Umbilical cord (tissue), 2 donors: ENCODE measurements around the gene RAD51D. TPM values are rescaled to one million over a fixed set of nuclear protein-coding genes. Genes with fewer than 3 reads are reported as not detected.
"Not testable (repeated sequence)": the region's sequence is repeated elsewhere in the genome, so short reads cannot be mapped to it uniquely, and the experiment has no call there.

ENCODE experiments used
- DNase-seq: peaks from one replicate; pipeline ENCODE4 v3.0.0-alpha.2; 2015; ENCODE audit warnings: low spot score
- total RNA-seq: library from RNA; depleted of rRNA; stranded (reverse); fragments of >200 nt; gene quantifications from one replicate; pipeline ENCODE4 v1.2.3, GENCODE V29; 2014; ENCODE audit warnings: low replicate concordance; ENCODE audit not compliant: insufficient read depth

RAD51D gene
- total RNA-seq, 1 donor from 2014 or later = 3.4 TPM

GRCh38 chr17:35090707-35091106 is 29.0 kb downstream of the RAD51D start:
- not testable (repeated sequence) for DNase-seq

GRCh38 chr17:35089586-35090296 is 29.9 kb downstream of the RAD51D start:
- peak; percentile 45 for DNase-seq

DNA sequence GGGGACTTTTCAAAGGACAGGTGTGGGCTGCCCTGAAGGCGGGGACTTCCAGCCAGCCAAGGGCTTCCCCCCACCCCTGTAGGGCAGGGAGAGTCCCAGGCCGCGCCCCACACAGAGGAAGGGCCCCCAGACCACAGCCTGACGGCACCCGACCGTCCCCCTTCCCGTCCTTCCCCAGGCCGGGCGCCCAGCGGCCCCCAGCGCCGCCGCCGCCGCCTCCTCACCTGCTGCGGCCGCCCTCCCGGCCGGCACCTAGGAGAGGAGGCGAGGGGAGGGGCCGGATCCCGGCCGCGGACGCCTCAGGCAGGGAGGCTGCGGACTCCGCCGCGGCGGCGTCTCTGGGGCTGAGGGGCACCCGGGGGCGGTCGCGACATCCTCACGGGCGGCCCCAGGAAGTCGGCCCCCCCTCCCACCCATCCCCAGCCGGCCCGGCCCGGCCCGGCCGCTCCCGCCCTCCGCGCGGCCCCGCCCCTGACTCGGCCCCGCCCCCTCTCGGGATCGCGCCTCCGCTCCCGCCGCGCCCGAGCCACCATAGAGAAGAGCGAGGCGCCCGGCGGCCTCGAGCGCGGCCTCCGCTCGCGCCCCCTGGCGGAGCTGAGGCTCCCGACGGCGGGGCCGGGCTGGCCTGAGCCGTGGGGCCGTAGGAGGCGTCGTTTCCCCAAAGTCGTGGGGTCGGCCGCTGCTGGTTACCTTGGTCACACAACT is 30.6 kb downstream of the RAD51D start:
- DNase-seq = peak; percentile 87

DNA sequence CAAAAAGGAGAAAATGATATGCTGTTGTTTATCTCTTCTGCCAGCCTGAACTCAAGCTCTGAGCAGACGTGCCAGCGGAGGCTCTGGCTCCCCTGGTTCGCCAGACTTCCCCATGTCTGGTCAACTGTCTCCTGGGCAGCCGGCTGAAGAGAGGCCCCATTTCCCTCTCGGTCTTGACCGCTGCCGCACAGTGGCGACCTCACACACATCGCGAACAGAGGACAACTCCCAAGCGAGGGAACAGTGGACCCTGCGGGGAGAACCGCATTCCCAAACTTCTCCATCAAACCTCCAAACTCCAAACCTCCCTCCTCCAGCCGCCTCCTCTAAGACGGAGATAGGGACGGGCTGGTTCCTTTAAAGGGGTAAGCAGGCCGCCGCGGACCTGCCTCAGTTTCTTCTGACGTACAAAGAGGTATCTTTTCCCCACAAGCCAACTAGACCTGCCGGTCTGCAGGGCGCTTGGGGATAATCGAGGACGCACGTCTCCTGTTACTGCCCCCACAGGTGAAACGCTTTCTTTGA is 31.2 kb downstream of the RAD51D start:
- DNase-seq = peak; percentile 71

- peak; percentile 9 for DNase-seq
Observed at GRCh38 chr17:35087731-35088355, 31.8 kb downstream of the RAD51D start.

DNA sequence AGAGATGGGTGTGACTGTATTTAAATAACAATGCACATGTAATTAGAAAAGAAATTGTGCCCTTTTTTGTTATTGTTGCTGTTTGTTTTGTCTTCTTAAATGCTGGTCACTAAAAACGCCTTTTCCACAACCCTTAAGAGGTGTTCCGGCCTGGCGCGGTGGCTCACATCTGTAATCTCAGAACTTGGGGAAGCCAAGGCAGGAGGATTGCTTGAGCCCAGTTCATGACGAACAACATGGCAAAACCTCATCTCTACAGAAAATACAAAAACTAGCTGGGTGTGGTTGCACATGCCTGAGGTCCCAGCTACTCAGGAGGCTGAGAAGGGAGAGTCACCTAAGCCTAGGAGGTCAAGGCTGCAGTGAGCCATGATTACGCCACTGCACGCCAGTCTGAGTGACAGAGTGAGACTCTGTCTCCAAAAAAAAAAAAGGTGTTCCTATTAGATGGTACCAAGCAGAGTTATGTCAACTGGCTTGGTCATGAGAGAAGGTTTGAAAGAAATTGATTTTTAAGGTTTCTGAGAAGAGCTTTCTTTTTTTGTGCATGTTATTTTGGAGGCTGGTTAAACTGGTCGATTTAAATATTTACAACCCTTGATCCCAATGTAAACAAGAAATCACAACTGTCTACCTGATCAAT is 32.6 kb downstream of the RAD51D start:
- no peak for DNase-seq

DNA sequence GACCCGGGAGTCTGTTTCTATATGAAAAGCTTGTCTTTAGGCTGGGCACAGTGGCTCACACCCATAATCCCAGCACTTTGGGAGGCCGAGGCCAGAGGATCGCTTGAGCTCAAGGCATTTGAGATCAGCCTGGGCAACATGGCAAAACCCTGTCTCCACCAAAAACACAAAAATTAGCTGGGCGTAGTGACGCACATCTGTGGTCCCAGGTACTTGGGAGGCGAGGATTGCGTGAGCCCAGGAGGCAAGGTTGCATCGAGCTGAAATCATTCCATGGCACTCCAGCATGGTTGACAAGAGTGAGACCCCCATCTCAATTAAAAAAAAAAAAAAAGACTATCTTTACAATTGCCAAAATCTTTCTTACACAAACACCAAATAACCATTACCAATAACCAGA is 33.5 kb downstream of the RAD51D start:
- no peak for DNase-seq

DNA sequence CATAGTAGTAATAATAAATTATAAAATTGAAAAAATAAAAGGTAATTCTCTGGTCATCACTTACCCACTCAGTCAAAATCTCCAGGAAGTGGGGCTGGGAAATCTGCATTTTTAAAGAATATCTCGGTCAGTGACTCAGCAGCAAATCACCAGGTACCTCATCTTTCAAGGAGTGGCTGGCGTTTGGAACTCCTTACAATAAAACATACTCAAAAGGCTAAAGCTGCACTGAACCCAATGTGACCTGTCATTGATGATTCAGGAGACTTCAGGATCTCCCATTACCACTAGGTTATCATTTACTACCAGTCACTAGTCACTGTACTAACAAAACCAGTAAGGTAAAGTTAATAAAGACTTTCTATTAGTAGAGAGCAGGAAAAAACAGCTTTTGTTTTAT is 34.7 kb downstream of the RAD51D start:
- no peak for DNase-seq

GRCh38 chr17:35083071-35083470 is 36.6 kb downstream of the RAD51D start:
- DNase-seq = no peak

DNA sequence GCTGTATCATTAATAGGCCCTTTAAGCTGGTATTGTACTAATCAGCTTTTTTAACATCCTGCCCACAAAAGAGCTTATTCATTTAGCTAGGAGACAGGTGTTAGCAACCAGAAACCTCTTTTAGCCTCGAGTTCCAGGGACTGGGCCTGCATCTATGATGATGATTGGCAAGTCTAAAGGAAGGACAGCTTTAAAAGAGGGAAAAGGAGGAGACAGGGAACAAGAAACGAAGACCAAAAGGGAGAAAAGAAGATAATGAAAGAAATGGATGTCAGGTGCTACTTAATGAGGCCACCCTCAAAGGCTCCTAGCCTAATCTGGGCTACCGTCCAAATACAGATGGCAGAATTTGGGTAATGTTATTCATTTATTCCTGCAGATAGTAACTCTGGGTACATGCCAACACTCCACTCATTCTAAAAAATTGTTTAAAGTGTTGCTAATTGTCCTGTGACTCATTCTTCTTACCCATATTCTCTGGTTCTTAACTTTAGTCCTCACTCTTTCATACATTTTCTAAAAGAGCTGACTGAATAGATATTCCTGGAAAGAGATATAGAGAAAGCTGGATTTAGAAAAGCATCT is 37.5 kb downstream of the RAD51D start:
- peak; percentile 2 for DNase-seq

DNA sequence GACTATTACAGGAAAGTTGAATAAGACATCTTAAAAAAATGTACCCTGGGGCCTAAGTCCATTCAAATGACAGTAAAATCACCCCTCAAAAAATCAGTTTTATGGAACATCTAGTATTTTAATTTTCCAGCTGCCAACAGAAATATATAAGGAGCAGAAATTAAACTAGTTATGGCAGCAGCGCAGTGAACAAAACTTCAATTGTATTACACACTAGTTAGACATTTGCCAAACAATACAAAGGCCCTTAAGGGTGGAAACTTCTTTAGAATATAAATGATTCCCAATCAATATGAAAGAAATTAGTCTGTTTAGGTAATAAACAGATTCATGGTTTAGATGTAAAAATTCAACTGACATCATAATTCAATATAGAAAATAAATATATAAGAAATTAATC is 38.0 kb downstream of the RAD51D start:
- DNase-seq = no peak

DNA sequence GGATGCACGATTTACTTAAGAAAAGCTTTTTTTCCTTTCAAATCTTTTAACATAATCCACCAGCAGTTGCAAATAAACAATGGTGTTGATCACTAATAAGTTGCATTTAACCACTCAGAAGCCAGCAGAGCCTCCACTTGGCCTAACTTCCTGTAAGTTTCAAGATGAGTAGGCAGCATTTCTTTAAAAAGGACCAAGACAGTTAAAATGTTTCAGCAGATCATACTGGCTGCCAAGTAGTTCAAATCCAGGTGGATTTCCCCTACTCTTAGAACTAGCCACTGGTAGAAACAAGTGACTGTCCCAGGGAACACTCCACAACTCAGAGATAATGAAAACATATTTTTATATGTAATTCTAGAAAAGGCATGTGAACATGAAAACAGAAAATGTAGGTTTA is 39.1 kb downstream of the RAD51D start:
- no peak for DNase-seq

- no peak for DNase-seq
Observed at GRCh38 chr17:35079547-35080423, 39.9 kb downstream of the RAD51D start.

DNA sequence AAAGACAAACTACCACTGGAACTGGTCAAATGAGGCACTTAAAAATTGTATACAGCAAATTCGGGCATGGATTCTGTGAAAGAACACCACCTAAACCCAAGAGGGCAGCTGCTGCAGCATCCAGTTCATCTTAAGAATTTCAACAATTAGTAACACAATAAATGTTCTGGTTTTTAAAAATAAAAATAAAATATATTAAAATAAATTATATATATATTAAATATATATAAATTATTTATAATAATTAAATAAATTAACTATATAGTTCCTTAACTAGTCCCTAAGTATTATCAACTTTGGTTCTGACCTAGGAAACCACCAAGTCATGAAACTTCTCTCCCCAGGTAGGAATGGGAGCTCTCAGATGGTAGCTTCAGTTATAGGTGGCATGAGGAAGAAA is 42.8 kb downstream of the RAD51D start:
- no peak for DNase-seq

- DNase-seq = no peak
Observed at GRCh38 chr17:35074711-35075707, 44.7 kb downstream of the RAD51D start.

GRCh38 chr17:35073991-35074627 is 45.6 kb downstream of the RAD51D start:
- DNase-seq = no peak

GRCh38 chr17:35073183-35073790 is 46.4 kb downstream of the RAD51D start:
- no peak for DNase-seq

GRCh38 chr17:35069311-35069710 is 50.3 kb downstream of the RAD51D start:
- no peak for DNase-seq
